Measurements from ENCODE around the gene XRCC5. TPM values are rescaled to one million over a fixed set of nuclear protein-coding genes. Genes with fewer than 3 reads are reported as not detected.

Gene XRCC5
- total and polyA plus RNA-seq, 2 of the 8 experiments (the other 6 are each of a cell fraction or from before 2014, with no cell fraction given): 308 to 644 TPM

DNA sequence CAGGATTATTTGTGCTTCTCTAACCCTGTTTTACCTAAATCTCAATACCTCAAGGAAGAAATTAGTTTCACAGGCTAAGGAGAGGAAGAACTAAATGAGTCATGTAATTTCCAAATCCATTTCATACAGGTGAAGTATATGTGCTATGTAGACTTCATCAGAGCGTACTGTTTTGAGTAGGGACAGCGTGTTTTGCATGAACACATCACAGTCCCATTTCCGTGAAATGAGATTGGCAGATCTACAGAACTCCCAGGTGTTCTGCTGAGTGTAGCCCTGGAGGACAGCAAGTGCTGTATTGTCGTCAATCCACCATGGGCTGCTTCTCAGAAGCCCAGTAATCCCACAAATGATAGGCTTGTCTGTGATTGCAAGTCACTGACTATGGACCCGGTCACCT is 97.7 kb downstream of the XRCC5 start:
- Histone ChIP-seq H3K27me3 (replicated peaks in 1 of 4; ENCODE audit: control insufficient read depth in 3 of 4, extremely low read depth in 1 of 4, insufficient read depth in 3 of 4, low read length in 3 of 4) (peaks cover 0 to 2% (median 0%) of the 10 kb centered on the region in 4 experiments; a peak in 1 of 7 replicates), H3K79me1 (ENCODE audit: low read depth, low read length) (no peaks in the 10 kb centered on the region; the same call in 1 of the 2 replicates), H2AK5ac (ENCODE audit: low read depth, low read length) (no peak overlapping the region), H3K4ac (replicated peaks; ENCODE audit: insufficient read length, low read depth, low read length) (no peak overlapping the region), H2BK120ac (replicated peaks; ENCODE audit: low read depth, low read length) (no peak overlapping the region), H3K23ac (ENCODE audit: insufficient read length) (no peak overlapping the region), H4K20me1 (replicated peaks in 1 of 2; ENCODE audit: control insufficient read depth in 1 of 2, insufficient read depth in 2 of 2, low read length in 2 of 2) (peaks cover 2 to 7% of the 10 kb centered on the region in 2 experiments), H3K4me1 (replicated peaks in 1 of 4; ENCODE audit: control insufficient read depth in 3 of 4, insufficient read depth in 4 of 4, low read length in 3 of 4) (no peaks in the 10 kb centered on the region), H2BK12ac (ENCODE audit: low read depth, low read length) (no peak overlapping the region), H2BK5ac (ENCODE audit: low read depth, low read length) (no peak overlapping the region), H3K79me2 (ENCODE audit: control insufficient read depth in 1 of 2, insufficient read depth in 2 of 2, low read length in 2 of 2) (no peaks in the 10 kb centered on the region), H3K18ac (ENCODE audit: extremely low read depth, low read length) (no peak overlapping the region), H2BK15ac (ENCODE audit: low read length) (no peak overlapping the region), H3K14ac (ENCODE audit: insufficient read length) (no peak overlapping the region), H3K56ac (replicated peaks; ENCODE audit: insufficient read length, low read depth, low read length) (no peak overlapping the region), H3K27ac (ENCODE audit: low read depth, low read length) (no peak overlapping the region), H2AFZ (ENCODE audit: low read length) (no peak overlapping the region), H4K8ac (ENCODE audit: extremely low read depth, insufficient read depth, low read length) (no peak overlapping the region), H2BK20ac (ENCODE audit: low read length) (no peak overlapping the region), H3K36me3 (ENCODE audit: control insufficient read depth in 2 of 4, insufficient read depth in 4 of 4, low read length in 3 of 4) (peaks cover 27 to 73% (median 45%) of the 10 kb centered on the region in 4 experiments), H4K91ac (replicated peaks; ENCODE audit: insufficient read length, low read length) (no peak overlapping the region), H3K9me3 (ENCODE audit: insufficient read depth in 2 of 2, low read depth in 1 of 2, low read length in 1 of 2) (no peaks in the 10 kb centered on the region), H3K4me2 (ENCODE audit: insufficient read depth in 1 of 2, low read depth in 2 of 2, low read length in 2 of 2) (no peak overlapping the region), H3K4me3 (ENCODE audit: extremely low read depth in 1 of 4, insufficient read depth in 2 of 4, low read depth in 3 of 4, low read length in 4 of 4) (no peak overlapping the region), H3K23me2 (ENCODE audit: low read depth, low read length) (no peaks in the 10 kb centered on the region), H3K9ac (replicated peaks in 1 of 4; ENCODE audit: extremely low read depth in 1 of 4, low read depth in 3 of 4, low read length in 3 of 4) (no peak overlapping the region), H4K5ac (ENCODE audit: insufficient read length, low read depth, low read length) (no peak overlapping the region)
- 93% methylated on average over 5 of the region's 5 CpGs; no CpG with 5 or more reads in 1 of the 2 experiments for WGBS, 2 experiments (ENCODE audit: extremely low coverage in 1 of 2, insufficient coverage in 1 of 2, insufficient read length in 1 of 2, insufficient replicate concordance in 2 of 2, low coverage in 1 of 2, low lambda C conversion rate in 2 of 2, missing lambda C conversion rate in 1 of 2)
- FAIRE-seq (no peak), DNase-seq (ENCODE audit: low read depth in 1 of 2, low spot score in 2 of 2) (no peak)
- ChIA-PET POLR2A (ENCODE audit: partially characterized antibody) (interaction anchor here (2.5 kb wide), 1 partner anchor 8 kb away, joined by 8 read pairs; no protein-coding TSS in a partner anchor), CTCF (ENCODE audit: partially characterized antibody) (no interaction called here)
- no peak for TF ChIP-seq SP4 (IDR thresholded peaks at IDR 0.05; ENCODE audit: low read length)
- TF ChIP-seq POLR2AphosphoS5 (IDR thresholded peaks at IDR 0.05; ENCODE audit: low read depth, low read length): no peak; the same call in 1 of the 2 replicates
- TF ChIP-seq SRF (IDR thresholded peaks at IDR 0.05; ENCODE audit: low read depth, low read length): no peak
- no peak for TF ChIP-seq HDAC6 (IDR thresholded peaks at IDR 0.05; ENCODE audit: low read depth, low read length)
- TF ChIP-seq, protein P1, sequence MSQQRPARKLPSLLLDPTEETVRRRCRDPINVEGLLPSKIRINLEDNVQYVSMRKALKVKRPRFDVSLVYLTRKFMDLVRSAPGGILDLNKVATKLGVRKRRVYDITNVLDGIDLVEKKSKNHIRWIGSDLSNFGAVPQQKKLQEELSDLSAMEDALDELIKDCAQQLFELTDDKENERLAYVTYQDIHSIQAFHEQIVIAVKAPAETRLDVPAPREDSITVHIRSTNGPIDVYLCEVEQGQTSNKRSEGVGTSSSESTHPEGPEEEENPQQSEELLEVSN (IDR thresholded peaks at IDR 0.05): no peak

All from H1 (cell line).